OCI-LY1 (cell line): ENCODE results near the gene FN3K.

Source experiments
- H2AFZ ChIP-seq: fragments of 200-600 bp; sonication (generic), shearing (Covaris generic); 2 replicates; pipeline ENCODE4 v1.6.0; 2014; ENCODE audit warnings: antibody characterized with exemption, mild to moderate bottlenecking, low read length
- H3F3A ChIP-seq: fragments of 200-600 bp; sonication (generic), shearing (Covaris generic); 2 replicates; pipeline ENCODE4 v1.6.0; 2014; ENCODE audit warnings: mild to moderate bottlenecking, antibody characterized with exemption, low read length, moderate library complexity; ENCODE audit not compliant: insufficient read depth
- H3K27ac ChIP-seq: fragments of 200-600 bp; sonication (generic); 2 replicates; pipeline ENCODE4 v1.5.1; 2014; ENCODE audit warnings: low read length, mixed run types, mild to moderate bottlenecking, low read depth; ENCODE audit not compliant: poor library complexity, severe bottlenecking
- H3K27me3 ChIP-seq: fragments of 200-600 bp; sonication (generic); 2 replicates; pipeline ENCODE4 v1.6.0; 2014; ENCODE audit warnings: antibody characterized with exemption, mild to moderate bottlenecking, low read length, moderate library complexity; ENCODE audit not compliant: insufficient read depth
- H3K36me3 ChIP-seq: fragments of 200-600 bp; sonication (generic); 2 replicates; pipeline ENCODE4 v1.6.1; 2014; ENCODE audit warnings: mild to moderate bottlenecking, antibody characterized with exemption, low read length, moderate library complexity, mixed read lengths; ENCODE audit not compliant: insufficient read depth
- H3K4me1 ChIP-seq: fragments of 200-600 bp; sonication (generic); 2 replicates; pipeline ENCODE4 v1.5.1; 2014; ENCODE audit warnings: mild to moderate bottlenecking, low read length, moderate library complexity; ENCODE audit not compliant: insufficient read depth, severe bottlenecking
- H3K4me2 ChIP-seq: fragments of 200-600 bp; sonication (generic), shearing (Covaris generic); 2 replicates; pipeline ENCODE4 v1.6.1; 2014; ENCODE audit warnings: low read length
- H3K4me3 ChIP-seq: fragments of 200-600 bp; sonication (generic); 2 replicates; pipeline ENCODE4 v1.5.1; 2014; ENCODE audit warnings: low read length, low read depth, mild to moderate bottlenecking, mixed read lengths; ENCODE audit not compliant: poor library complexity, severe bottlenecking
- H3K79me2 ChIP-seq: fragments of 200-600 bp; shearing (Covaris generic); 2 replicates; pipeline ENCODE4 v1.6.1; 2016; ENCODE audit warnings: mixed run types, low read length, mixed read lengths; ENCODE audit not compliant: insufficient read depth
- H3K9ac ChIP-seq: fragments of 200-600 bp; sonication (generic), shearing (Covaris generic); 2 replicates; pipeline ENCODE4 v1.6.1; 2014; ENCODE audit warnings: mild to moderate bottlenecking, low read length, mixed read lengths
- H3K9me2 ChIP-seq: fragments of 200-600 bp; sonication (generic), shearing (Covaris generic); 2 replicates; pipeline ENCODE4 v1.6.1; 2014; ENCODE audit warnings: low read depth, mild to moderate bottlenecking, low read length, mixed read lengths
- H3K9me3 ChIP-seq: fragments of 200-600 bp; shearing (Covaris generic); 2 replicates; pipeline ENCODE4 v1.6.1; 2014; ENCODE audit warnings: low read length, mixed read lengths
- H4K20me1 ChIP-seq: fragments of 200-600 bp; sonication (generic), shearing (Covaris generic); 2 replicates; pipeline ENCODE4 v1.6.0; 2016; ENCODE audit warnings: mild to moderate bottlenecking, low read length; ENCODE audit not compliant: insufficient read depth
- EZH2 ChIP-seq: fragments of 200-600 bp; sonication (generic), shearing (Covaris generic); IDR thresholded peaks from 2 replicates; pipeline ENCODE4 v1.8.0; 2017; ENCODE audit warnings: borderline replicate concordance, mixed run types, mild to moderate bottlenecking, antibody characterized with exemption, low read length, moderate library complexity, mixed read lengths
- TF ChIP-seq, protein P1 (sequence below): fragments of 200-600 bp; sonication (generic), shearing (Covaris generic); IDR thresholded peaks from 2 replicates; pipeline ENCODE4 v1.5.1; 2017; ENCODE audit warnings: mild to moderate bottlenecking, antibody characterized with exemption, low read length, moderate library complexity, mixed read lengths

The FN3K gene

DNA sequence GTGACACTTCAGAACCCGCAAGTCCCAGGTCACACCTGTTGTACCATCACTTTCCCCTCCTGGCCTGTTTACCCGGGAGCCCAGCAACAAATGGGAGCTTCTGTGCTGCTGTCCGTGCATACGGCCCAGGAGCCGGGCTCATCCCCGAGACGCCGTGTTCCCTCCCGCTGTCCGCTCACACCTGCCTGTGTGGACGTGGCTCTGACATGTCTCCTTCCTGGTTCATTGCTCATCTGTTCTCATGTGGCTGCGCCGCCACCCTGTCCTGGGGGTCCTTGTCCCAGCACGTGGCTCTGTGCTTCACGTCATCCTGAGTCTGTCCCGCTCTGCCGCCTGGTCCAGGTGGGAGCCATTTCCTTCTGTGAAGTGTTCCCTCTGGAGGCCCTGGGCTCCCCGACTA lies 54.4 kb downstream of the FN3K start:
- Histone ChIP-seq H4K20me1 (no peaks in the 10 kb centered on the region), H3K27ac (no peak overlapping the region), H3K9me2 (no peaks in the 10 kb centered on the region), H3F3A (no peaks in the 10 kb centered on the region), H3K36me3 (0 out of 2 replicates have a peak, but pooled peaks cover 5% of the 10 kb centered on the region), H3K9ac (no peak overlapping the region), H3K4me3 (no peak overlapping the region), H3K4me1 (peaks cover 9% of the 10 kb centered on the region), H3K4me2 (no peak overlapping the region), H3K9me3 (no peaks in the 10 kb centered on the region), H2AFZ (no peak overlapping the region), H3K79me2 (no peaks in the 10 kb centered on the region), H3K27me3 (no peaks in the 10 kb centered on the region)
- TF ChIP-seq EZH2 = no peak
- TF ChIP-seq, protein P1, sequence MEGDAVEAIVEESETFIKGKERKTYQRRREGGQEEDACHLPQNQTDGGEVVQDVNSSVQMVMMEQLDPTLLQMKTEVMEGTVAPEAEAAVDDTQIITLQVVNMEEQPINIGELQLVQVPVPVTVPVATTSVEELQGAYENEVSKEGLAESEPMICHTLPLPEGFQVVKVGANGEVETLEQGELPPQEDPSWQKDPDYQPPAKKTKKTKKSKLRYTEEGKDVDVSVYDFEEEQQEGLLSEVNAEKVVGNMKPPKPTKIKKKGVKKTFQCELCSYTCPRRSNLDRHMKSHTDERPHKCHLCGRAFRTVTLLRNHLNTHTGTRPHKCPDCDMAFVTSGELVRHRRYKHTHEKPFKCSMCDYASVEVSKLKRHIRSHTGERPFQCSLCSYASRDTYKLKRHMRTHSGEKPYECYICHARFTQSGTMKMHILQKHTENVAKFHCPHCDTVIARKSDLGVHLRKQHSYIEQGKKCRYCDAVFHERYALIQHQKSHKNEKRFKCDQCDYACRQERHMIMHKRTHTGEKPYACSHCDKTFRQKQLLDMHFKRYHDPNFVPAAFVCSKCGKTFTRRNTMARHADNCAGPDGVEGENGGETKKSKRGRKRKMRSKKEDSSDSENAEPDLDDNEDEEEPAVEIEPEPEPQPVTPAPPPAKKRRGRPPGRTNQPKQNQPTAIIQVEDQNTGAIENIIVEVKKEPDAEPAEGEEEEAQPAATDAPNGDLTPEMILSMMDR = no peak

DNA sequence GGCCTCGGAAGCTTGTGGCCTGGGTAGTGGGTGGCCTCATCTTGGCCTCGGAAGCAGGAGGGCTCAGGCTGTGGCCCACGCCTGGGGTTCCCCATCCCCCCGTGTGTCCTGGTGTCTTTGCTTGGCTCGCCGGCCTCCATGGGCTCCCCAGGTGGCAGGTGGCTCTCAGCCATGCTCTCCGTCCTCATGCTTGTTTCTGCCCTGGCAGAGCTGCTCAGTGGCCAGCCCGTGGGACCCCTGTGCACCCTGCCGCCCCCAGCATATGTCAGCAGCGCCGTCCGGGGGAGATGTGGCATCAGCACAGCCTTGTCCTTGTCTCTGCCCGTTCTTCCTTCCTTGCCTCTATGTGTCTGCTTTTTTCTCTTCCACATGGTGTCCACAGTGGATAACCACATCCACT lies 55.0 kb downstream of the FN3K start:
- TF ChIP-seq, protein P1 = no peak
- no peak for TF ChIP-seq EZH2
- no peaks in the 10 kb centered on the region for H4K20me1 ChIP-seq
- no peaks in the 10 kb centered on the region for H3F3A ChIP-seq
- no peak overlapping the region for H3K4me3 ChIP-seq
- H3K4me2 ChIP-seq = no peak overlapping the region
- H3K9ac ChIP-seq = no peak overlapping the region
- 0 out of 2 replicates have a peak, but pooled peaks cover 5% of the 10 kb centered on the region for H3K36me3 ChIP-seq
- H3K27me3 ChIP-seq = no peaks in the 10 kb centered on the region
- H2AFZ ChIP-seq = no peak overlapping the region
- H3K4me1 ChIP-seq = peaks cover 9% of the 10 kb centered on the region
- H3K79me2 ChIP-seq = no peaks in the 10 kb centered on the region
- H3K27ac ChIP-seq = no peak overlapping the region
- H3K9me3 ChIP-seq = no peaks in the 10 kb centered on the region
- H3K9me2 ChIP-seq = no peaks in the 10 kb centered on the region

GRCh38 chr17:82791532-82791931 lies 56.1 kb downstream of the FN3K start:
- H3K4me1 ChIP-seq = peaks cover 9% of the 10 kb centered on the region
- 0 out of 2 replicates have a peak, but pooled peaks cover 5% of the 10 kb centered on the region for H3K36me3 ChIP-seq
- H3K9ac ChIP-seq = no peak overlapping the region
- no peaks in the 10 kb centered on the region for H3K79me2 ChIP-seq
- no peaks in the 10 kb centered on the region for H3K9me2 ChIP-seq
- H3K4me3 ChIP-seq = no peak overlapping the region
- no peaks in the 10 kb centered on the region for H3K9me3 ChIP-seq
- no peaks in the 10 kb centered on the region for H4K20me1 ChIP-seq
- H3K27ac ChIP-seq = no peak overlapping the region
- H3K27me3 ChIP-seq = no peaks in the 10 kb centered on the region
- no peak overlapping the region for H3K4me2 ChIP-seq
- H2AFZ ChIP-seq = no peak overlapping the region
- H3F3A ChIP-seq = no peaks in the 10 kb centered on the region
- TF ChIP-seq EZH2 = no peak
- TF ChIP-seq, protein P1 = no peak
